ENCODE results near the gene HSPA1A.
A peak's percentile ranks its signal among the peaks of the same experiment; 100 is the strongest.

Gene HSPA1A

GRCh38 chr6:31815025-31815838 is at the start of gene HSPA1A, which contains the start of gene HSPA1L:
HSPA1A (plus strand) TSS chr6:31815543; CDS start chr6:31815757, 214 bp downstream.
HSPA1L (minus strand) TSS chr6:31815283; CDS start chr6:31811972, 3,311 bp downstream.
- peak; percentile 87 for DNase-seq

- DNase-seq = no peak
These were observed 49.8 kb upstream of the HSPA1A start for GRCh38 chr6:31765559-31765909.

- no peak for DNase-seq
These were observed 49.2 kb upstream of the HSPA1A start for GRCh38 chr6:31765910-31766794.

- no peak for DNase-seq
These were observed 48.2 kb upstream of the HSPA1A start for GRCh38 chr6:31767096-31767645.

GRCh38 chr6:31768363-31769257 is 46.7 kb upstream of the HSPA1A start:
- no peak for DNase-seq

GRCh38 chr6:31769684-31770371 is 45.5 kb upstream of the HSPA1A start:
- peak; percentile 88 for DNase-seq

GRCh38 chr6:31770860-31771259 is 44.5 kb upstream of the HSPA1A start:
- no peak for DNase-seq

- DNase-seq = no peak
These were observed 43.4 kb upstream of the HSPA1A start for GRCh38 chr6:31771992-31772358.

GRCh38 chr6:31775184-31775583 is 40.2 kb upstream of the HSPA1A start:
- no peak for DNase-seq

GRCh38 chr6:31775633-31776484 is 39.5 kb upstream of the HSPA1A start:
- no peak for DNase-seq

GRCh38 chr6:31776485-31776988 is 38.8 kb upstream of the HSPA1A start:
- DNase-seq = no peak

GRCh38 chr6:31776989-31777666 is 38.2 kb upstream of the HSPA1A start, which contains the start of gene VWA7:
VWA7 (minus strand) TSS chr6:31777328; CDS start chr6:31776779, 549 bp downstream.
- DNase-seq = peak; percentile 83

GRCh38 chr6:31777667-31778050 is 37.7 kb upstream of the HSPA1A start:
- DNase-seq = no peak

GRCh38 chr6:31778193-31778592 is 37.1 kb upstream of the HSPA1A start:
- DNase-seq = no peak

GRCh38 chr6:31778999-31779885 is 36.1 kb upstream of the HSPA1A start:
- no peak for DNase-seq

GRCh38 chr6:31779908-31780307 is 35.4 kb upstream of the HSPA1A start:
- DNase-seq = no peak

- DNase-seq = no peak
These were observed 34.7 kb upstream of the HSPA1A start for GRCh38 chr6:31780507-31781243.

Data from CD4-positive, alpha-beta T cell treated with Interleukin-17A for 1 hour (primary cell).